ENCODE measurements around the gene VAMP8. TPM values are rescaled to one million over a fixed set of nuclear protein-coding genes. Genes with fewer than 3 reads are reported as not detected.
"Not testable (repeated sequence)": the region's sequence is repeated elsewhere in the genome, so short reads cannot be mapped to it uniquely, and the experiment has no call there.

The VAMP8 gene
- polyA plus RNA-seq (ENCODE audit: insufficient read length in 4 of 4) = 100 to 1,000 TPM in 2 of 4 donors, 10 to 100 TPM in 2; 90.7 to 106 (median 101) TPM

DNA sequence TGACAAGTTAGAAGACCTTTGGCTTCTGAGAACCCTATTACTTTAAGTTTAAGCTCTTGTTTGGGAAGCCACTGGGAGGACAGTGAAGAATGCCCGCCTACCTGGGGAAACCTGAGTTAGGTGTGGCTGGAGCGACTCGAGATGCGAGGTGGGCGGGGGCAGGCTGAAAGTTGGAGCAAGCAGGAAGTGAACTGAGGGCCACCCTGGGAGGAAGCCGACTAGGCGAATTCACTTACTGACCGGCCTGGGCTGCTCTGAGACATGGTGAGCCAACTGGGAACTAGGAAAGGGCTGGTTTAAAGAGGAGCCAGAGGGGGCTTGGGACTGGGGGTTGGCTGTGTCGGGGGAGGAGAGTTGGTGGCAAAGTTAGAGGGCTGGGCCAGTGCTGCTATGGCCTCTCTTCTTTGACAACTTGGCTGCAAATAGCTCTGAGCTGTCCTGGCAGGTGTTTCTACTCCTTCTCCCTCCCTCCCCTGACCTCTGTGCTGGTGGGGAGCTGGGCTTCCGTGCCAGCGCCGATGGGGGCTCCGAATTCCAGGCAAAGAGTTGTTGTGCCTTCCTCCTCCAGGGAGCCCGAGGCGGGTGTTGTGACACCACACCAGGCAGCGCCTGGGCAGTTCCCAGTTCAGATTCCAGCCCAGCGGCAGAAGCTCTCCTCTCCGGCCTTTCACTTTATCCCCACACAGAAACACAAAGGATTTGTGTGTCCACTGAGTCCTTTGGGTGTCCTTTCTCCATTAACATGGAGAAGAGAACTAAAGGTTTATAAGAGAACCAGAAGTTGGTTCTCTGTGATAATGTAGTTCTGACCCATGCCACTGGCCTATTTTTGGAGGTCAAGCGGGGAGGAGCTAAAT lies at the start of gene VAMP8:
VAMP8 (plus strand) TSS at position 201 of the 857 bp plus-strand sequence; CDS start at position 262, 61 bp downstream.
- DNase-seq (ENCODE audit: low read depth in 4 of 4, low spot score in 3 of 4) = no peak

DNA sequence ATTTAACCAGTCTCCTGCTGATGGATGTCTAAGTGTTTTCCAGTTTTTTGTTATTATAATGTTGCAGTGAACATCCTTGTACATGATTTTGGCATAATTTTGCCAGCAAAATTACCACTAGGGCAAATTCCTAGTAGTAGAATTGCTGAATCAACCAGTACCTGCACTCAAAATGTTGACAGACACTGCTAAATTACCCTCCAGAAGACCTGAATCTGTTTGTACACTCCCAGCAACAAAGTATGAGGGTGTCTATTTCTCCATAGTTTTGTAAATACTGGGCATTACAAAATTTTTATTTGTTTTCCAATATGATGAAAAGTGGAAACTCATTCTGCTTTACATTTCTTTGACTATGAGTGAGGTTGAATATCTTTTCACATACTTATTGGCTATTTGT lies 49.6 kb upstream of the VAMP8 start:
- no peak for DNase-seq (ENCODE audit: low read depth in 4 of 4, low spot score in 3 of 4)

DNA sequence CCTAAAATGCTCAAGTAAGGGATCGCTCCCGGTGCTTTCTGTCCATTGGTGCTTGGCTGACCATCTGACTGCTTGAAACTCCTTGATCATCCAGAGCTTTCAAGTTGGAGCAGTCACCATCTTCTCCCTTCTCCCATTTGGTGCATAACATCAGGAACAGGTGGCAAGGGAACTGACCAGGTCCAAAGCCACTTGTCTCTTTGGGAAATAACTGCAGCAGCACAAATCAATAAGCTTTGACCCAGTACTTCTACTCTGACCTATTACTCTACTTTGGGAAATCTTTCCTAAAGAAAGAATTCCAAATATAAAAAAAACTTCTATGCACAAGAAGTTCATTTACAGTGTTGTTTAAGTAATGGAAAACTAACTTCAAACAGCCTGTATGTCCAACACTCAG lies 49.0 kb upstream of the VAMP8 start:
- DNase-seq (ENCODE audit: low read depth in 4 of 4, low spot score in 3 of 4) = no peak

DNA sequence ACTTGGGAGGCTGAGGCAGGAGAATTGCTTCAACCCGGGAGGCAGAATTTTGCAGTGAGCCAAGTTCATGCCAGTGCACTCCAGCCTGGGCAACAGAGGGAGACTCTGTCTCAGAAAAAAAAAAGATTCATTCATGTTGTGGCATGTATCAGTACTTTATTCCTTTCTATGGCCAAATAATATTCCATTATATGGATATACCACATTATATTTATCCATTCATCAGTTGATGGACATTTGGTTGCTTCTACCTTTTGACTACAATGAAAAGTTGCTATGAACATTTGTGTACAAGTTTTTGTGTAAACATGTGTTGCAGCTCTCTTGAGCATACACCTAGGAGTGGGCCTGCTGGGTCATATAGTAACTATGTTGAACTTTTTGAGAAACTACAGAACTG lies 47.6 kb upstream of the VAMP8 start:
- DNase-seq (ENCODE audit: low read depth in 4 of 4, low spot score in 3 of 4) = no peak

DNA sequence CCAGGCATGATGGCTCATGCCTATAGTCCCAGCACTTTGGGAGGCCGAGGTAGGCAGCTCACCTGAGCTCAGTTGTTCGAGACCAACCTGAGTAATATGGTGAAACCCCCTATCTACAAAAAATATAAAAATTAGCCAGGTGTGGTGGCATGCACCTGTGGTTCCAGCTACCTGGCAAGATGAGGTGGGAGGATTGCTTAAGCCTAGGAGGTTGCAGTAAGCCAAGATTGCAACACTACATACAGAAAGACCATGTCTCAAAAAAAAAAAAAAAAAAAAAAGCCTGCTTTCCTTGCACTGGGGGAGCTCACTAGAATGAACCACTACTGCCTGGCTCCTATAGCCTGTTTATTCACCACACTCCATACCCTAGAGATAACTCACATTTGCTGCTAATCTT lies 45.8 kb upstream of the VAMP8 start:
- no peak for DNase-seq (ENCODE audit: low read depth in 4 of 4, low spot score in 3 of 4)

DNA sequence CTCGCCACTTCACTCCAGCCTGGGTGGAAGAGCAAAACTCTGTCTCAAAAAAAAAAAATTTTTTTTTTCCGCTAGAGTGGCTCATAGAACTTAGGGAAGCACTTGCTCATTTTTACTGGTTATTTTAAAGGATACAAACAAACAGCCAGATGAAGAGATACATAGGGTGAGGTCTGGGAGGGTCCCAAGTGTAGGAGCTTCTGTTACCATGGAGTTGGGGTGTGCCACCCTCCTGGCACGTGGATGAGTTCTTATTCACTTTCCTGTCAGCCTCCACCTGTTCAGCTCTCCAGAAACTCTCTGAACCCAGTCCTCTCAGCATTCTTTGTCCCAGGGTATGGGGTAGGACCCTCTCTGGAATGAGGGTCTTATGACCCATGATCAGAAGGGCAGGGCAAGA lies 43.3 kb upstream of the VAMP8 start:
- no peak for DNase-seq (ENCODE audit: low read depth in 4 of 4, low spot score in 3 of 4)

DNA sequence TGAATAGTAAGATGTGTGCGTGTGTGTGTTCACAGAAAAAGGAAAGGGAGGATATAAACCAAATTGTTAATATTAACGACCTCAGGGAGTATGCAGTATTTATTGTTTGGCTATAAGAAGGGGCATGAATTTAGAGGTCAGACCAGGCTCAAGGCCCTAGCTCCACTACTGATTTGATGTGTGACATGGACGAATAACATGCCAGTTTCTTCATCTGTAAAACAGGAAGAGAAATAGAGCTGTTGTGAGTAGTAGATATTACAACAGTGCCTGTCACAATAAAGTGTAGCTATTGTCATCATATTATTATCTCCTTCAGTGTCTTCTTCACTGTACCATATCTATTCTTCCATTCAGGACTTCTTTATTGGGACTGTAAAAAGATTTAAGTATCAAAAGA lies 42.5 kb upstream of the VAMP8 start:
- no peak for DNase-seq (ENCODE audit: low read depth in 4 of 4, low spot score in 3 of 4)

DNA sequence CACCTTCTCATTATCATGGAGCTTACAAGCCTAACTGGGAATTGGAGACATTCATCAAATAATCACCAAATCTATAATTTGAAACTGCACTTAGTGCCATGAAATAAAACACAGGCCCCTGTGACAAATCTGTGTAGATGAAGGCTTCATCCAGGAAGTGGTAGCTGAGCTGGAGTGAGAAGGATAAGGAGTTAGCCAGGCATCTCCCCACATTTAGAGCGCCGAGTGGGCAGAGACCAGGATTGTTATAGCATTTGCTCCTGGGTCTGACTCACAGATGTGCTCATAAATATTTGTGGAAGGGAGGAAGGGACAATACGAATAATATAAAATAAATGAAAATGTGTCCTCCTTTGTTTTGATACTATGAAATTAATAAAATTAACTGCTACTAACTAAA lies 40.9 kb upstream of the VAMP8 start:
- DNase-seq (ENCODE audit: low read depth in 4 of 4, low spot score in 3 of 4) = no peak

DNA sequence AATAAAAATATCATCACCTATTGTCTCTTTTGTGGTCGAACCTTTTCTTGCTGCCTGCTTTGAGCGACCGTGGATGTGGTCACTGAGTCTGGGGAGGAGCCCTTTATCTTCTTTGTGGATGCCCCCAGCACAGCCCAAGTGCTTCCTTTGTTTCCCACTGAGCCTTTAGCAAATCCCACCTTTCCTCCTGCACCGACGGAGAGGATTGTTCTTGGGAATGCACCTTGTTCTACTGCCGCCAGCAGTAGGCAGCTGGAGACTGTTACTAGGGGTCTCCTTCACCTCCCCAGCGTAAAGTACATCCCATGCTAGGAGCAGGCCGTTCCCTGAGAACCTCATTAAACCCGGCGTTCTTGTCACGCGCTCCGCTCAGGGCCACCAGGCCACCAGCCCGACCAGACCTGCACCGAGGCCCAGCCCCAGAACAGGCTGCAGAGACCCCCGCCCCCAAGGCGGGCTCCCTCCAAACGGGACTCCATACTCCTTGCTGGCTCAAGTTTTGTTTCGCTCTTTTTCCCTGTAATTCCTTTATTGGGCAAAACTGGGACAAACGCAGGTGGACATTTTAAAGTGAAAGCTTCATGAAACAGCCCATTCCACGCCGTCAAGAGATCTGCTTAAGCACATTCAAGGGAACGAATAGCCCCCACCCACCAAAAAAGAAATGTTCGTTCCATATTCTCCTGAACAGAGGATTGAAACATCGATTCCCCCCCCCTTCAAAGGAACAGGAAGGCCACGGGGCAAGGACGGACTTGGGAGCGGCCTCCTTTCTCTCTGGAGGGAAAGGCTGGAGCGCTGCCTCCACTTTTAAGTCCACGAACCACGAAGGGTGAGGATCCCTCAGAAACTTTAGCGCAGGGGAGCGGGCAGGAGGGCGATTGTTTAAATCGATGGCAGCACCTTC lies 39.5 kb upstream of the VAMP8 start:
- DNase-seq (ENCODE audit: low read depth in 4 of 4, low spot score in 3 of 4) = peak; percentile 46 to 61 (median 54)

DNA sequence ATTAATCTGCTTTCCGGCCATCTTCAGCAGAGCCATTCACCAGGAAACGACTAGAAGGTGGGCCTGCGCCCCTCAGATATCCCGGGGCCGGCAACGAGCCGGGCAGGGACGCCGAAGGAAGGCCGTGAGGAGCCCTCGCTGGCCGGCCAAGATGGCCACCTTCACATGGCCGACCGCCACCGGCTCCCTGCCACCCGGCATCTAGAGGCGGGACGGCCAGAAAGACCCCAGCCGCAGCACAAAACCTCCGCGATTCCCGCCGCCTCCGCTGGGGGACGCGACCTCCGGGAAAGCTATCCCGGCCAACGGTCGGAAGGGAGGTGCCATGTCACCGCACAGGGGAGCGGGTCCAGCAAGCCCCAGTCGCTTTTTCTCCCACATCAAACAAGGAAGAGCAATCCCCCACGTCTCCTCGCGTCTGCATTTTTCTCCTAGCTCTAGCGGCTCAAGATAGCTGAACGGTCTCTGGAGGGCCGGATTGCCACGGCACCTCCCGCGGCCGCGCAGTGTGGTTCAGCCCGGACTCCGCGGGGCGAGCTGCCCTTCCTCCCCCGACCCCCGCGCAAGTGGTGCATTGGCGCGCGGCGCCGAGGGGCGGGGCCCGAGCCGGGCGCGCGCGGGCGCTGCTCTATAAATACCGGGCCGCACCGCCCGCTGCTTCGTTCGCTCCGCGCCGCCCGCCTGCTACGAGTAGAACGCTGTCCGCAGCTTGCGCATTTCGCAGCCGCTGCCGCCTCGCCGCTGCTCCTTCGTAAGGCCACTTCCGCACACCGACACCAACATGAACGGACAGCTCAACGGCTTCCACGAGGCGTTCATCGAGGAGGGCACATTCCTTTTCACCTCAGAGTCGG lies 38.7 kb upstream of the VAMP8 start, which contains the start of gene MAT2A:
MAT2A (plus strand) TSS at position 662 of the 854 bp plus-strand sequence; CDS start at position 782, 120 bp downstream.
- peak; percentile 92 to 97 (median 94) for DNase-seq (ENCODE audit: low read depth in 4 of 4, low spot score in 3 of 4)

DNA sequence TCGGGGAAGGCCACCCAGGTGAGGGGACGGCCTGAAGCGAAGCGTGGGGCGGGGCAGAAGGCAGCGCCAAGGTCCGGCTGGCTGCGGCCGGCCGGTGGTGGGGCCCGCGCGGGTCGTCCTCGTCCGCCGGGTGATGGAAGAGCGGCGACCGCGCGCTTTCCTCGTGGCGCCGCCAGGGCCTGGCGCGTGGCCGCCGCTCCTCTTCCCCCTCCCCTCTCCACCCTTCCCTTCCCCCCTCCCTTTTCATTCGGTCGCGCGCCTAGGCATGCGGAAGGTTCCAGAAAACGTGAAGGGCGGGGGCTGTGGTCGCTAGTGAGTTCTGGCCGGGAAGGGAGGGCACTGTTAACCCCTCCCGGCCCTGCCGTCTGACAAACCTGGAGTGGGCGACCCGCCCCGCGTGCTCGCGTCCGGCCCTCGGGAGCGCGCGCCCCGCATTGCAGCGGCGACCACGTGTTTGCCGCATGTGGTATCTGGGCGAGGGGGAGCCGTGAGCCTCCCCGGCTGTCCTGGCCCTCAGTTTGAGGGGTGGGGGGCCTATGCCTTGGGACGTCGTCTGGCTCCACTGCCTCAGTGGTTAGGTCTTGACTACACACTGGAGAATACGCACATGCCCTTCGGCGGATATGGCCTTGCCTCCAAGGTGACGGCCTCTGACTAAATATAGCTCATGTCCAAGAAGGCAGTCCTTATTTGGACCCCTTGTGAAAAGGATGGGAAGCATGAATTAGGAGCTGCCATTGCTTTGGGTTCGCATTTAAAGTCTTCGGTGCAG lies 37.8 kb upstream of the VAMP8 start:
- DNase-seq (ENCODE audit: low read depth in 4 of 4, low spot score in 3 of 4) = peak; percentile 55 to 72 (median 62)

DNA sequence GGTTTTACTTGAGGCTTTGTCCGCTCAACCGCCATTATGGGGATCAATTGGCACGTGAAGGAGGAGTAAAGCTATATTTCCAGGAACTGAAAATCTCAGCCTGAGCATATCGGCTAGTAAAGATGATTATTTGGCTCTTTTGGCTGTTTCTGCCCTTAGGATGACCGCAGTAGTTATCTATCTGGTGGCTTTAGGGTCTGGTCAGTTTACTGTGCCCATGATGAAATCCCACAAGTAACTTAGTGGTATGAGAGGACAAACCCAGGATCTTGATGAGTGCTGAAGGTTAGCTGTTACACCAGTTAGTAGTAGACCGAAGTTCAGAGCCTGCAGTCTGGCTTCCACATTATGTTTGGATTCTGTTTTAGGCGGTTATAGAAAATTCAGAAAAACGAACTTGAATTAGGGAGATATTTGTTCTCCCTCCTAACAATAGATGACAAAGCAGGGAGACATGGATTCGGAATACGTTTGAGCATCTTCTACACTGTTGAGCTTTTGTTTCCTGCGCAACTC lies 37.2 kb upstream of the VAMP8 start:
- DNase-seq (ENCODE audit: low read depth in 4 of 4, low spot score in 3 of 4) = no peak

DNA sequence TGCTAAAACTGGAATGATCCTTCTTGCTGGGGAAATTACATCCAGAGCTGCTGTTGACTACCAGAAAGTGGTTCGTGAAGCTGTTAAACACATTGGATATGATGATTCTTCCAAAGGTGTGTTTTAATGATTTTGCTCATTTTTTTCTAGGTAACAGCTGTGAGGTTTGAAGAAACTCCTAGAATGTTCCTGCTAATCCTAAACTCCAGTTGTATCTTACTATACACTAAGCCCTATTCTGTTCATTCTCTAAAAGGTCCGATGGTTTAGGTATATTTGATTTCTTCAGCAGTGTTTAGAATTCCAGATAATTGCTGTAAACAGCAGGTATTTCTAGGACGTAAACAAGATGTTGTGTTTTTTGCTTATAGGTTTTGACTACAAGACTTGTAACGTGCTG lies 36.1 kb upstream of the VAMP8 start:
- DNase-seq (ENCODE audit: low read depth in 4 of 4, low spot score in 3 of 4) = no peak

DNA sequence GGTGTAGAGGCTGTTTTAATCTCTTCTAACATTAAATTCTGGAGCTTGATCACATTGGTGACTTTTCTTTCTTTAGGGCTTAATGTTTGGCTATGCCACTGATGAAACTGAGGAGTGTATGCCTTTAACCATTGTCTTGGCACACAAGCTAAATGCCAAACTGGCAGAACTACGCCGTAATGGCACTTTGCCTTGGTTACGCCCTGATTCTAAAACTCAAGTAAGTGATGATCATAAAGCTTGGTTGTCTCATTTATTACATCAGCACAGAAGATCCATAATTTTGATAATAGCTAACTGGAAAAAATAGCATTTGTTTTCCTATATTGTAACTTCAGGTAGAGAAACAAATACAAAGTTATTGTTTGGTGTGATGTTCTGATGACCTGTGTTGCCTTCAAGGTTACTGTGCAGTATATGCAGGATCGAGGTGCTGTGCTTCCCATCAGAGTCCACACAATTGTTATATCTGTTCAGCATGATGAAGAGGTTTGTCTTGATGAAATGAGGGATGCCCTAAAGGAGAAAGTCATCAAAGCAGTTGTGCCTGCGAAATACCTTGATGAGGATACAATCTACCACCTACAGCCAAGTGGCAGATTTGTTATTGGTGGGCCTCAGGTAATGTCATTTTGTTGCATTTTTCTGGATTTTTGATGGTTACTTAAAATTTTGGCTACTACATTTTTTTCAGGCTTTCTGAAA lies 35.5 kb upstream of the VAMP8 start:
- no peak for DNase-seq (ENCODE audit: low read depth in 4 of 4, low spot score in 3 of 4)

DNA sequence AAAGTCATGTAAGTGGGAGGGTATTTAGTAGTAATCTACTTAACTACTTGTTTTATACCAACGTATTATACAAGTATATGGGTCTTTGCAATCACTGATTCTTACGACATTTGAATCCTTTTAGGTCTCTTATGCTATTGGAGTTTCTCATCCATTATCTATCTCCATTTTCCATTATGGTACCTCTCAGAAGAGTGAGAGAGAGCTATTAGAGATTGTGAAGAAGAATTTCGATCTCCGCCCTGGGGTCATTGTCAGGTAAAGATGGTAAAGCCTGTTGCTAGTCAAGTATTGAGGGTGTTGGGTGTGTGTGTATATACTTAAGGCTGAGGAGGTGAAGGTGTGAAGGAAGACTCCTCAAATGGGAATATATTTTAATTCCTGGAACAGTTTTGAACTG lies 34.6 kb upstream of the VAMP8 start:
- DNase-seq (ENCODE audit: low read depth in 4 of 4, low spot score in 3 of 4) = no peak

DNA sequence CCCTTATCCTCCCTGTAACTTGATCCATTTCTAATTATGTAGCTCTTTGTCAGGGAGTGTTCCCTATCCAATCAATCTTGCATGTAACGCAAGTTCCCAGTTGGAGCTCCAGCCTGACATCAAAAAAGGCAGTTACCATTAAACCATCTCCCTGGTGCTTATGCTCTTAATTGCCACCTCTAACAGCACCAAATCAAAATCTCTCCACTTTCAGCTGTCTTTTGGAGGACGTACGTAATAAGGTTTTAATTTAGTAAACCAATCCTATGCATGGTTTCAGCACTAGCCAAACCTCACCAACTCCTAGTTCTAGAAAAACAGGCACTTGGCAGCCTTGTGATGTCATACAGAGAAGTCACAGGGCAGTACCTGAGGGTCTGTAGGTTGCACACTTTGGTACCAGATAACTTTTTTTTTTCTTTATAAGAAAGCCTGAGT lies 33.1 kb upstream of the VAMP8 start:
- DNase-seq (ENCODE audit: low read depth in 4 of 4, low spot score in 3 of 4) = not testable (repeated sequence)

DNA sequence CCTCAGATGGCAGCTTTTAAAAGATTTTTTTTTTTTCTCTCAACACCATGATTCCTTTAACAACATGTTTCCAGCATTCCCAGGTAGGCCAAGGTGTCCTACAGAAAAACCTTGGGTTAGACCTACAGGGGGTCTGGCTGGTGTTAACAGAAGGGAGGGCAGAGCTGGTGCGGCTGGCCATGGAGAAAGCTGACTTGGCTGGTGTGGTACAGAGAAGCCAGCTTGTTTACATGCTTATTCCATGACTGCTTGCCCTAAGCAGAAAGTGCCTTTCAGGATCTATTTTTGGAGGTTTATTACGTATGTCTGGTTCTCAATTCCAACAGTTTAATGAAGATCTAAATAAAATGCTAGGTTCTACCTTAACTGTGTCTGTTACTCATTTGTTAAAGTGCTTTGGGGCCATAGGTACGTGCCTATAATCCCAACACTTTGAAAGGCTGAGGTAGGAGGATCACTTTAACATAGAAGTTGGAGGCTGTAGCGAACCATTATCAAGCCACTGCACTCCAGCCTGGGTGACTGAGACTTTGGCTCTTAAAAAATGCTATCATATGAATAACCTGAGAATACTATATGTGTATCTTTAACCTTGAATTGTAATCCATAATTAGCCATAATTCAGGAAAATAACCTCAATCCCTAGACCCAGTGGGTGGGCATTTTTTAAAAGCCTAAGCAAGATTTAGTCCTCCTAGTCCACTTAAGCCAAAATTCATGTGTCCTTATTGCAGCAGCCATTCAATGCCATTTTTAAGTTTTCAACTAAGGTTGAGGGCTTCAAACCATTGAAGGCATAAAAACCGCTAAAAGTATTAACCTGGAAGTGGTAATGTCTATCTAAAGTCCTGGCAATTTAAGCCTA lies 32.2 kb upstream of the VAMP8 start:
- not testable (repeated sequence) for DNase-seq (ENCODE audit: low read depth in 4 of 4, low spot score in 3 of 4)

DNA sequence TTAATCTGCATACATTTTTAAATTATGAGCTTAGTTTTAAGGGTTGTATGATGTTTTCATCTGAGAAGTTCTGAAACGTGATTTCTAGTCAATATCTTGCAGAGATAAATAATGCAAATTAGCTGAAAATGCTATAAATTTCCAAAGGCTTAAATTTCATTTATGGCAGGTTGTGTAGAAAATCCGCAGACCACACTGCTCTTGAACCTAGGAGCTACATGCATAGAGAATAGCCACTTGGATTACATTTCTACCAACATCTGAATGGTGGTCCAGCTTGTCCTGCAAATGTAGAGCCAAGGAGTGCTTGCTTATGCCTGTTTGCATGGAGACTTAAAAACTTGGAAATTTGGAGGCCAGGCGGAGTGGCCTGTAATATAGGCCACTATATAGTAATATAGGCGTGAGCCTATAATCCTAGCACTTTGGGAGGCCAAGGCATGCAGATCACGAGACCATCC lies 31.6 kb upstream of the VAMP8 start:
- DNase-seq (ENCODE audit: low read depth in 4 of 4, low spot score in 3 of 4) = no peak
